ENCODE results near the gene TMEM72.

DNA sequence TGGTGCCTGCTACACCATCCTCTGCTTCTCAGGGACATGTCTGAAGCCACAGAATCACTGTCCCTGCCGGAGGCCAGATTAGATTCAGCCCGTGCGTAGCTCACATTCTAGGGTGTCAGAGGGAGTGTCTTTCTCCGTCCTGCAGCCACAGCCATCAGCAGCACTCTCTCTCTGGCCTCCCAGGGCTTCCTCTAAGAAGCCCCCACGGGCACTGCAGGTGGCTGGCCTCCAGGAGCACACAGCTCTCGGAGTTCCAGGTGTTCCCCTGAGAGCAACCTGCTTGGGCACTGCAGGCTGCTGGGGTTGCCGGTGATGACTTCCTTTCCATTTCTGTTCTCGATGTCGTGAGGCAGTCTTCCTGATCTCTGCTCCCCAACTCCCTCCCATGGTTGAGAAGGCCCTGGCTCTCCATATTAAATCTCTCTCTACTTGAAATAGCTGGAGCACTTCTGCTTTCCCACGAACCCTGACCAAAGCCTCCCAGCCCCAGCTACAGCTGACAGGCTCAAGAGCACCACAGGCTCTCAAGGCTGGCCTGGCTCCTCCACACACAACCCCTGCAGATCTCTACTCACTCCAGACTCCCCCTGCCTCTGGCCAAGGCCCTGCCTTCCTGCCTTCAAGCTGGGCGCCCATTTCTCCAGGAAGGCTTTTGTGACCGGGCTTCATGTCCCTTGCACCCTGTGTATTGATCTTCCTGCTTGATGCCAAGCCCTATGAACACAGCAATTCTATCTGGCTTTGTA lies 49.0 kb upstream of the TMEM72 start:
- no peak for TF ChIP-seq CTCF (IDR thresholded peaks at IDR 0.05; ENCODE audit: extremely low read depth in 1 of 2, insufficient read depth in 1 of 2, low read depth in 1 of 2, low read length in 2 of 2)
- TF ChIP-seq POLR2A (IDR thresholded peaks at IDR 0.05; ENCODE audit: low read depth, low read length) = no peak
